GM21390 (cell line): ENCODE measurements around the gene DGKD.

Source experiments
- ATAC-seq: cut with Tn5 transposase; IDR thresholded peaks from one replicate; pipeline ENCODE4 v1.9.1; 2021; ENCODE audit not compliant: unreplicated experiment

DGKD gene

GRCh38 chr2:233457356-233457755, 103.1 kb downstream of the DGKD start:
- no peak for ATAC-seq

DNA sequence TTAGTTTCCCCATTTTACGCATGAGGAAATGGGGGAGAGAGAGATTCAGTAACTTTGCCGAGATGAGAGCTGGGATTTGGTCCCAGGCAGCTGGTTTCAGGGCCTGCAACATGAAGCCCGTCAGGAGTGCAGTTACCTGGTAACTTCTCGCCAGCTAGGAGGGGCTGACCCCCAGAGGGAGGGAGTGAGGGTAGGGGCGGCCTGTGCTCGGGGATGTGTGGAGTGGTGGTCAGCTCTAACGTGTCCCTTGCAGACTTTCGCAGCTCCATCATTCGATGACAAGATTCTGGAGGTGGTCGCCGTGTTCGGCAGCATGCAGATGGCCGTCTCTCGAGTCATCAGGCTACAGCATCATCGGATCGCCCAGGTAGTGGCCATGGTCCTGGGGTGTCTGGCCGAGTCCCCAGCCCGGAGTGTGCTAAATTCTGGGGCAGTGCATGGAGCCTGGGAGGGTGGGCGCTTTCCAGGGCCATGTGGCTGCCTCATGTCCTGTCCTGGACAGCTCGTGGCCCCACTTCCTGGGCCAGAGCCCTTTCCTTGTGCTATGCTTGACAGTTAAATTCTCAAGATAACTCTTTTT, 103.8 kb downstream of the DGKD start:
- no peak for ATAC-seq

- ATAC-seq, result no peak
These were observed 104.5 kb downstream of the DGKD start for GRCh38 chr2:233458826-233459225.

DNA sequence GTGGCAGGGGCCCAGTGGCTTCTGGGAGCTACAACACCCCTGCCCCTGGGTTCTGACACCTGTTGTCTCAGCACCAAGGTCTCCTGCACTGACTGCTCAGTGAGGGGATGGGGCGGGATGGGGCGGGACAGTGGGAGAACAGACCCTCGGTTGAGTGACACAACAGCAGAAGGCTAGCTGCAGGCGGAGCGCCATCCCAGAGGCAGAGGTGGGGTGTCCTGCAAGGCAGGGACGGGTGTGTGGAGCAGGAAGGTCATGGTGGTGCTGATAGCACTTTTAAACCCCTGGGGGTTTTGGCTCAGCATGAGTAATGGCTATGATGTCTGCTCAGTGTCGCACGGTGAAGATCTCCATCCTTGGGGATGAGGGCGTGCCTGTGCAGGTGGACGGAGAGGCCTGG, 105.1 kb downstream of the DGKD start:
- no peak for ATAC-seq

- no peak for ATAC-seq
These were observed 106.6 kb downstream of the DGKD start for GRCh38 chr2:233460726-233461441.

- ATAC-seq, result no peak
These were observed 107.2 kb downstream of the DGKD start for GRCh38 chr2:233461481-233461891.

- ATAC-seq, result no peak
These were observed 108.0 kb downstream of the DGKD start for GRCh38 chr2:233462202-233462785.

GRCh38 chr2:233462826-233463470, 108.7 kb downstream of the DGKD start:
- ATAC-seq, result no peak

DNA sequence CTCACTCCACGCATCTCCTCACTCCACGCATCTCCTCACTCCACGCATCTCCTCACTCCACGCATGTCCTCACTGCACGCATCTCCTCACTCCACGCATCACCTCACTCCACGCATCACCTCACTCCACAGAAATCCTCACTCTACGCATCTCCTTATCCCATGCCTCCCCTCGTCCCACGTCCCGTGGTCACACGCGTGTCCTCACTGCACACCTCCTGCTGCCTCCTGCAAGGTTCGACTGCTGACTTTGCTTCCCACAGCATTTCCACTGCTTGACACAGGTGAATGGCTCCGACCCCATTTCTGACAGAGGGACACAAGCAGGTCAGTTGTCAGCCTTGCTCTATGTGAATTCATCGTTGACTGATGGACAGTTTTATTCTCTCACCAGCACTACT, 109.3 kb downstream of the DGKD start:
- ATAC-seq, result no peak

GRCh38 chr2:233464056-233464455, 109.8 kb downstream of the DGKD start:
- no peak for ATAC-seq

- ATAC-seq, result no peak
These were observed 110.4 kb downstream of the DGKD start for GRCh38 chr2:233464531-233465240.

- no peak for ATAC-seq
These were observed 112.8 kb downstream of the DGKD start for GRCh38 chr2:233466991-233467603.

DNA sequence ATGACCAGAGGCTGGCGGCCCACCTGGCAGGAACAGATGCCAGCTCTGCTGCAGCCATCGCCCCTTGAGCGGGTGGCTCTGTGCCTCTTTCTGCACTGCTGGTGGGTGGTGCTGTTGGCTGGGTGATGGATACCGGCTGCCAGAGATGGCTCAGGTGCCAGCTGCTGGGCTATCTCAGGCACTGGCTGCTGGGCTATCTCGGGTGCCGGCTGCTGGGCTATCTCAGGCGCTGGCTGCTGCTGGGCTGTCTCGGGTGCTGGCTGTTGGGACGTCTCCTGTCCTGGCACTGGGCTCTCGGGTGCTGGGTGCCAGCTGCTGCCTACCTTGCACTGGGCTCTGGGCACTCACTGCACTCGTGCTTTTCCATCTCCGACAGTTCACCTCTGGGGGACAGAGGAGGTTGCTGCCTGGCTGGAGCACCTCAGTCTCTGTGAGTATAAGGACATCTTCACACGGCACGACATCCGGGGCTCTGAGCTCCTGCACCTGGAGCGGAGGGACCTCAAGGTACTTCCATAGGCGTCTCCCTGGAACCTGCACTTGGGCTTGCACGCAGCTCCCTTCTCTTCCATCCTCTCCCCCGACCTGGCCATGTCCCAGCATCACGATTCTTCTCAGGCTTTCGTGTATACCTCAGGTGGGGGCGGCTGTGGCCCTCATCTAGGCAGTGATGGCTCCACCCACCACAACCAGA, 113.9 kb downstream of the DGKD start:
- no peak for ATAC-seq

DNA sequence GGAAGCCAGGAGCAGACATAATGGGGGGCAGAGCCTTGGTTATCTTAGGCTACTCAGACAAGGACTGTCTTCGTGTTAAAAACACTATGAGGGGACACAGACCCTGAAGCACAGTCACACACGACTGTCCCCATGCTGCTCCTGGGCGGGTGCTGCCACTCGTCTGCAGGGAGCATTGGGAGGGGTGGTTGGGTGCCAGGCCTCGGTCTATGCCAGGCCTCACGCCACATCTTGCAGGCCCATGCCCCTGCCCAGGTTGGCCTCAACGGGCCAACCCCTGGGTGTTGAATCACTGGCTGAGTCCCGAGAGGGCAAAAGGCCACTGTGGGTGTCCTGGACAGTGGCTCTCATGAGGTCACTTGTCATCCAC, 114.4 kb downstream of the DGKD start:
- ATAC-seq, result no peak

DNA sequence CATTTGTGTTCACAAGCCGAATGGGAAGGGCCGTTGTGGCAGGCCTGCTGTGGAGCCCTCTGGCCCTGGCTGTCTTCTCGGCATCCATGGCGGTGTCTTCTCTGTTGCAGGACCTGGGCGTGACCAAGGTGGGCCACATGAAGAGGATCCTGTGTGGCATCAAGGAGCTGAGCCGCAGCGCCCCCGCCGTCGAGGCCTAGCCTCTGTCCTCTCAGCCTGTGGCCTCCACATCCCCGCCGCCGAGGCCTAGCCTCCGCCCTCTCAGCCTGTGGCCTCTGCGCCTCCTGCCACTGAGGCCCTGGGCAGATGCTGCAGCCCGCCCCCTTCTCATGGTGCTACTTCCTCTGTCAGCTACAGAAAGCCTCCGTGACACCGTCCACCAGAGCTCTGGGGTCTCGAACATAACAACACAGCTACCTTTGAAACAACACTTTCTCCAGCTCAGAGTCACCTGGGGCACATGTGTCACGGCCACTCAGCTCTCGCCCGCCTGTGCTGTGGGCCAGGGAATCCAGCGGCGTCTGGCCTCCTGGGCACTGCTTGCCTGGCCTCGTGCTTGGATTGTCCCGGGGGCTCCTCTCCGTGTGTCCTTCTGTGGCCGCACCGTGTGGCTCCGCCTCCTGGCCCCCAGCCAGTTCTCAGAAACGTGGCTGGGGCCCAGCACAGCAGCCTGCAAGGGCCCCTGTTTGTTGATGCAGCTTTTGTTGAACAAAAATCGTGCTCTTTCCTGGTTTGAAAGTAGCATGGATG, 115.1 kb downstream of the DGKD start:
- ATAC-seq, result no peak

DNA sequence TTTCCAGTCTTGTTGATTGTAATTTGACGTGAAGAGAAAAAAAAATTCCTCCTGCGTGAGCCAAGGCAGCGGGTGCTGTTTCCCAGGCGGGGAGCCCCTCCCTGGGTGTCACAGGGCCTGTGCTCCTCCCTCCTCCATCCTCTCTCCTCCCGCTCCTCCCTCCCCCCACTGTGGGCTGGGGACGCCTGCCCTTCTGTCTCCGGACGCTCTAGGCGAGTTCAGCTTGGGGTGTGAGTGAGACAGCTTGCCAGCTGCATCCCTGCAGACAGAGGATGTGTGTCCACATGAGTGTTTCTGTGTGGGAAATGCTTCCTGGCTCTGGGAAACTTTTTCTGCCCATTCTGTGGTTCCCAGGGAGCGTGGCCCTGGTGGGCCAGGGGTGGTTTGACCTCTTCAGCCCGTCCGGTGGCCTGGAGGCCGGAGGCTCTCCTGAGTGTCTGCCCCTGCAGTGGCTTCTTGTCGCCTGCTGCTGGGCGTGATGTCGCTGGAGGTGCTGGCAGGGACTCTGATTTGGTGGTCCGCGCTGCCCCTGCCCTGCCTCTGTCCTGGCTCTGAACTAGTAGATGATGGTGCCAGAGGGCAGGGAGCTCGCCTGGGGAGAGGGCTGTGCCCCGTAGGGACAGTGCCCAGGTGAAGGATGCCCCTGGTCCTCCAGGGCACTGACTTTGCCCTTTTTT, 115.9 kb downstream of the DGKD start:
- no peak for ATAC-seq

- no peak for ATAC-seq
These were observed 116.5 kb downstream of the DGKD start for GRCh38 chr2:233470839-233471238.

DNA sequence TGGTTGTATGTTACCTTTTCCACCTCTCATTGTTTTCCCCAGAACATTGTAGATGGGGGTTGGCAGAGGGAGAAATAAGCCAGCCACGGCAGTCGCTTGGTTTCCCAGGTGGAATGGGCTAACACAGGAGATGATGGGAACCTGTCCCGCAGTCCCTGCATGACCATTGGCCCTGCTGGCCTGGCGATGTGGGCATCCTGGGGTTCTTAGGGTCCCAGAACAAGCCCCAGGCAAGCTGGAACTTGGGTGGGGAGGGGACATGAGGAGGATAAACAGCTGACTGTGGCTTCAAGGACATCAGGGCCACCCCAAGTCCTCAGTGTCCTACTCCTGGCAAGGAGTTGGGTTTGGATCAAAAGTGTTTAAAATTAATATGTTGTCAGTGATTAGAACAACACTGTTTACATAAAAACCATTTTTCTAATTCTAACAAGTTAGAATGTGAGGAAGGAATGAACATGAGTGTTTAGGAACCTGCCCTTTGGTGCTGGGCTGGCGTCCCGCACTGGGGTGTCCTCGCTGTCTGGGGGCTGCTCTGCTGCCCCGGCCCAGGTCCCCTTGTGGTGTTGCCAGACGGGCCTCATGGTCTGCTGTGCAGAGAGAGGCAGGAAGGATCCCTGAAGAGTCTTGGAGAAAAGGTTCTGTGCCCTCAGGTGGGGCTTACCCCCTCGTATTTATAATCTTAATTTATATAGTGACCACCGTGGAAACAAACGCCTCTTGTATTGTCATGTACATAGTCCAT, 117.2 kb downstream of the DGKD start:
- no peak for ATAC-seq
